ENCODE data around the gene B3GNT3.

DNA sequence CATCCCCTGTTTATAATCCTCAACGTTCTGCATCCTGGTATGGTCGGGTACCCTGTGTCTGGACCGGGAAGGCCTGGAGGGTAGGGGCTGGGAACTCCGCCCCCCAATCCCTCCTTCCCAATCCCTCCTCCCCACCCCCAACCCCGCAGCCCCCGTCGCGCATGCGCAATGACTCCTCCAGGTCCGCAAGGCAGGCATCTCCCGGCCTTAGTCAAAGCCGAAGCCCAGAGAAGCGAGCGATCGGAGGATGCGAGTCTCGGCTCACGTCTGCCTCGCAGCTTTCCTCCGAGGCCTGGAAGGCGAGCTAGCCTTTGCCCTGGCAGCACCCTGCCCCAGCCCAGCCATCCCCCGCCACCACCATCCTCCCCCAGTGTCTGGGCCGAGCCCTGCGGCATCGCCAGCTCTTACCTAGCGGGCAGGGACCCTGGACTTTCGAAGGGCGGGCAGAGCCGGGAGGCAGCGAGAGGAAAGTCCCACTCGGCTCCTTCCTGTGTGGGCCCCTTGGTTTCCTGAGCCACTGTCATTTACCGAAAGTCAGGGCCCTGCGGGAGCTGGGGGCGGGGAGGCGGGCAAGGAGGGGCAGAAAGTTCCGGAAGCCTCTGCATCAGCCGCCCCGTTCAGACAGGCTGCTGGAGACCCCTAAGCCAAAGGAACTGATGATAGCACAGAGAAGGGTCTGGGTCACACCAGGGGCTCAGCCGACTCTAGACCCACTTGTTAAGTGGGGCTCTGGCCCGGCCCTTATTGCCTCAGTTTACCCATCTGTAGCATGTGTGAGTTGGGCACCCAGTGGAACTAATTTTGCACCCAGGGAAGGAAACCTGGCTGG, 52.8 kb downstream of the B3GNT3 start, which contains the start of gene JAK3:
- TF ChIP-seq, protein P1, sequence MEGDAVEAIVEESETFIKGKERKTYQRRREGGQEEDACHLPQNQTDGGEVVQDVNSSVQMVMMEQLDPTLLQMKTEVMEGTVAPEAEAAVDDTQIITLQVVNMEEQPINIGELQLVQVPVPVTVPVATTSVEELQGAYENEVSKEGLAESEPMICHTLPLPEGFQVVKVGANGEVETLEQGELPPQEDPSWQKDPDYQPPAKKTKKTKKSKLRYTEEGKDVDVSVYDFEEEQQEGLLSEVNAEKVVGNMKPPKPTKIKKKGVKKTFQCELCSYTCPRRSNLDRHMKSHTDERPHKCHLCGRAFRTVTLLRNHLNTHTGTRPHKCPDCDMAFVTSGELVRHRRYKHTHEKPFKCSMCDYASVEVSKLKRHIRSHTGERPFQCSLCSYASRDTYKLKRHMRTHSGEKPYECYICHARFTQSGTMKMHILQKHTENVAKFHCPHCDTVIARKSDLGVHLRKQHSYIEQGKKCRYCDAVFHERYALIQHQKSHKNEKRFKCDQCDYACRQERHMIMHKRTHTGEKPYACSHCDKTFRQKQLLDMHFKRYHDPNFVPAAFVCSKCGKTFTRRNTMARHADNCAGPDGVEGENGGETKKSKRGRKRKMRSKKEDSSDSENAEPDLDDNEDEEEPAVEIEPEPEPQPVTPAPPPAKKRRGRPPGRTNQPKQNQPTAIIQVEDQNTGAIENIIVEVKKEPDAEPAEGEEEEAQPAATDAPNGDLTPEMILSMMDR (IDR thresholded peaks at IDR 0.05) = no peak
- no peak for TF ChIP-seq POLR2A (IDR thresholded peaks at IDR 0.05)
